HG03558 (cell line): ENCODE results near the gene HPSE.

Experiments
- ATAC-seq: cut with Tn5 transposase; IDR thresholded peaks from one replicate; pipeline ENCODE4 v1.9.1; 2021; ENCODE audit warnings: moderate number of reproducible peaks; ENCODE audit not compliant: unreplicated experiment; ENCODE audit errors: extremely low read depth

HPSE gene

DNA sequence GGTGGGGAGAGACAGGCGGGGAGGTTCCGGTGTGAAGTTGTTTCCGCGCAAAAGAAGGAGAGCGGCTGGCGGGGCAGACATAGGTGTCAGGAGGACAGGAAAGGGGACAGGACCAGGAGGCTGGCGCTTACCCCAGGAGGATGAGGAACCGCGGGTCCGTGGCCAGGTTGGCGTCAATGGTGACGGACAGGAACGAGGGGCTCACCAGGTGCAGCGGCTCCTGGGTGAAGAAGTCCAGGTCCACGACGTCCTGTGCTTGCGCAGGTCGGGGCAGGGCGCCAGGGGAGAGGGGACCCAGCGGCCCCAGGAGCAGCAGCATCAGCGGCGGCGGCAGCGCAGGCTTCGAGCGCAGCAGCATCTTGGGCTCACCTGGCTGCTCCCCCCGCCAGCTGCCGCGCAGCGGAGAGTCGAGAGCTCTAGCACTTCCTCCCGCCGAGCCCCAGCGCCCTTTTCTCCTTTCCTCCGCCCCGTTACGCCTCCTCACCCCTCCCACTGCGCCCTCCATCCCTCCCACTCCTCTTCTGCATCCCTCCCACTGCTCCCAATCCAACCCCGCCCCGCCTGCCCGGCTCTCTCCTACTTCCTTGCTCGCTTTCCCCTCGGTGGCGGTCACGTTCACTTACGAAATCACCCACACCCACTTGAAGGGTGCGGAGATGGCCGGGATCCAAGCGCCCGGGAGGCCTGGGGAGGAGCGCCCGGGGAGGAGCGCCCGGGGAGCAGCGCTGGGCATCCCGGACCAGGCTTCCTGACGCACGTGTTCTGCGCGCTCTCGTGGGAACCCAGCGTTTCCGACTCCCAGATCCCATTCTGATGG, at the start of gene HPSE:
TSS of gene HPSE (minus strand) at position 424 of the 817 bp plus-strand sequence. CDS start at position 358, 66 bp downstream.
- ATAC-seq = no peak

DNA sequence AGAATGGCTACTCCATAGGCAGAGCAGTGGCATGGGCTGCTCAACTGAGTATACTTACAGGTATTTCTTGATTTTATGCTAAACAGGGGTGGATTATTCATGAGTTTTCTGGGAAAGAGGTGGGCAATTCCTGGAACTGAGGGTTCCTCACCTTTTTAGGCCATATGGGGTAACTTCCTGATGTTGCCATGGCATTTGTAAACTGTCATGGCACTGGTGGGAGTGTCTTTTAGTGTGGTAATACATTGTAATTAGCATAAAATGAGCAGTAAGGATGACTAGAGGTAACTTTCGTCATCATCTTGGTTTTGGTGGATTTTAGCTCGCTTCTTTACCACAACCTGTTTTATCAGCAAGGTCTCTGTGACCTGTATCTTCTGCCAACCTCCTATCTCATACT, 48.2 kb upstream of the HPSE start:
- ATAC-seq = no peak

DNA sequence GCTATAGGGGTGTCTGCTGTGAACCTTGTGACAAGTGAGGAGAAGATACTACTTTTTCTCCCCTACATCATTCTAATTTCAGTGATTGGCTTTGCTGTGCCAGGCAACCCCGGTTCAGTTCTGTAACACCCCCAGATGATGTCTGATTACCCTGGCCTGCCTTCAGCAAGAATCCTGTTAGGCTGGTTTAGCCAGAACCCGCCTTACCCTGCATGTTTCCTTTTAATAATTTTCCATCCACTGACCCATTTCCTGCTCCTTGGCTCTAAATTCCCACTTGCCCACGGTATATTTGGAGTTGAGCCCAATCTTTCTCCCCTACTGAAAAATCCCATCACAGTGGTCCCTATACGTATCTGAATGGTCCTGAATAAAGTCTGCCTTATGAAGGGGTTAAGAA, 46.5 kb upstream of the HPSE start:
- no peak for ATAC-seq

DNA sequence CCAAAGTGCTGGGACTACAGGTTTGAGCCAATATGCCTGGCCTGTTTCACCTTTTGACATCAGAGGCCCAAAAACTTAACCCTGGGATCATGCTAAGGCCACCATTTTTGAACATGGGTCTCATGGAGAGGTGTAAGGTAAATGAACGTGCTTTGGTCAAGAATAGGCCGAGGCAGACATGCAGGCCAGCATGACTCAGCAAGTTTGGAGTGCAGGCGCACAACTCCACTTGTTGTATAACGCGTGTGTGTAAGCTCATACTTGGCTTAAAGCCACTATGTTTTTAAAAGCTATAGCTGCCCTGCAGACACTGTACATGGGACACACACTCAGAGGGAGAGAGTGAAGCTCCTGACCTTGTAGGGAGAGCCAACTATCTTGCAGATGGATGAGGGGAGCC, 43.8 kb upstream of the HPSE start:
- ATAC-seq = no peak

DNA sequence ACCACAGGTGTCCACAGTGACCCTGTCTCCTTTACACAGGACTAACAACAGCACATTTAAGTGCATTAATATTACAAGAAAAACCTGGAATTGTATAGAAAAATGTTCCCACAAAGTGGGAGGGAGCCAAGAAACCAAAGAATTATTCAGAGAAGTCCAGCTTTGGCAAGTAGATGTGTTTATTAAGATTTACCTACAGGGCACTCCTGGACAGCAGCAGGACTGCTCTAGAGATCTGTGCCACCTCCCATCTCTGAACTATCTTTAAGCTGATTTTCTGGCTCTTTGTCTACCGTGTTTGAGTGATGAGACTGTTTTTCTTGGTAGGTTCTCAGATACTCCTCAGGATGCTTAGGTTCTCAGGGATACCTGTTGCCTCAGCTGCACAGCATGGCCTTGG, 38.3 kb upstream of the HPSE start:
- ATAC-seq = no peak

DNA sequence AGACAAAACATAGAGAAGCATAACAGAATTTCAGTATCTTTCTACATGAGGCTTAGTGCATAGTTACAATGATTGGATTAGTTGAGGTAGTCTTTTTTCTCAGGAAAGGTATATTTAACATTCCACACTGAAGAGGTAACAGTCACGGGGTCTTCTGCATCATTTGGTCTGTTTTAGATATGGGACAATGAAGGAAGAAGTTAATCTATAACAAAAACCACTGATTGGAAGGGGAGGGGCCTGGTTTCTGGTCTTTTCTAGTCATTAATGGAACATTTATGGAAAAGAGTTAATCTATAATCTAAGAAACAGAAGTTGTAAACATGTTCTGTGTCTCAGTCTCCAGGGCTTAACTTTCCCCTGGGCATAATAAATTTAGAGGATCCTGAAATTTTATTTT, 37.3 kb upstream of the HPSE start:
- no peak for ATAC-seq

DNA sequence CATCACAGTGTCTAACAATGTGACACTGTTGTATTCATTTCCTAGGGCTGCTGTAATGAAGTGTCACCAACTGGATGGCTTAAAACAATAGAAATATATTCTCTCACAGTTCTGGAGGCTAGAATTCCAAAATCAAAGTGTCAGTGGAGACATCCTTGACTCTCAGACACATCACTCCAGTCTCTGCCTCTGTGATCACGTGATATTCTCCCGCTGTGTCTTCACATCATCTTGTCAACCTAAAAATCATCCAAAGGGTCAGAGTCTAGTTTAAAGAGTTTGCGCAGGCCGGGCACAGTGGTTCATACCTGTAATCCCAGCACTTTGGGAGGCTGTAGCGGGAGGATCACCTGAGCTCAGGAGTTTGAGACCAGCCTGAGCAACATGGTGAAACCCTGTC, 36.6 kb upstream of the HPSE start:
- ATAC-seq = no peak

DNA sequence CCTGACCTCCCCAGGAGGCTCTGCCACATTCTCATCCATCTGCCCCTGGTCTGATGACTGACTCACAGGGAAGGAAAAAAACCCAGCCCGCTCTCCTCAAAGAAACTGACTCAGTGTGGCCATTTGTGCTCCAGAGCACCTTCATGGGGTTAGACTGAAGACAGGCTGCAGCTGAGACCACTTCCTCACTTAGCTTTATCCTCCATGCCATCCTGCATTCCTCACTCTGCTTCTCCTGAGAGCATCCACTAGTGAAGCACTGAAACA, 35.9 kb upstream of the HPSE start:
- no peak for ATAC-seq

DNA sequence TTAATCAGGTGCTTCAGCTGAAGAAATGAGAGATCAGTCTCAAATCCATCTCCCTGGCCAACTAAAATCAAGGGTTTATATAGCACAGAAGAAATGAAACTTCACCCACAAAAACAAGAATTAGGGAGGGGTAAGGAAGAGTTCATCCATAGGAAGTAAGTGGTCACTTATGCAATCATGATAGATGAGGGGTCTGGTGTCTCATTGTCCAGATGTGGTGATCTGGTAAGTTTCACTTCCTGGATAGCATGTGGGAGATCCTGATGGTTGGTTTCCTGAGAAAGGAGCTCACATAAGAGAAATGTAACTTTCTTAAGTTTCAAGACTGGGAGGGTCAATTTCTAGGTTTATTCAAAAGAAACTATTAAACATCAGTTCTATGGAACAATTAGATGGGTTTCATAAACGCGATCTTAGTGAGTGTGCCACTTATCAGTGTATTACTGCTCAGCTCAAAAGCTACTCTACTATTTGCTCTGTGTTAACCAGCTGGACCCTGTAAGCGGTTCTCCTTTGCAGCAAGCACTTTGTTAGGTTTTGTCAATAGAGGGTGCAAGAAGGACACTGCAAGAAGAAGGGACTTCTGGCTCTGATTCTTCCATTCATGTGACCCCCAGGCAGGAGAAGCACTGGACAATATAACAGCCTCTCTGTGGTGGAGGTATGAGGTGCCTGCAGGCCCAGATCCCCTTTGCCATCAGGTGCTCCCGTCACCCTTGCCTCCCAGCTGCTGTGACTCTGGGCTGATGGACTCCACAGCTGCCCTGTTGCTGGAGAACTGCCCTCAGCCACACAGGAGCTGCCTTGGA, 35.4 kb upstream of the HPSE start:
- ATAC-seq = no peak

DNA sequence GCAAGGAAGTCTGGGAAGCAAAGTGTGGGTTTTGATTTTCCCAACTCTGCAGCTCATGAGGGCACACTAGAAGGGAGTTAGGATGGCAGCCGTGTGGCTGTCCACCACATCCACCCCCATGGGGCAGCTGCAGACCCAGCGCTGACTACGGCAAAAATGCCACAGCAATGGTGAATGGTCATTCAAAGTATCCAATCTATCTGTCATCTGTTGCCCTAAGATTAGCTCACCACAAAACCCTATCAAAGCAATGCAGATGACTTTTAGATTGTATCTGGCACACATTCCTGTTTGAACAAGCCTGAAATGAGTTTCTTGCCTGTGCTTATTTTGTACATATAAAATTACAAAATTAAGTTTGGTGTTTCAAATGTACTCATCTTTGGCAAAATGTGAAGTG, 29.7 kb upstream of the HPSE start:
- no peak for ATAC-seq

DNA sequence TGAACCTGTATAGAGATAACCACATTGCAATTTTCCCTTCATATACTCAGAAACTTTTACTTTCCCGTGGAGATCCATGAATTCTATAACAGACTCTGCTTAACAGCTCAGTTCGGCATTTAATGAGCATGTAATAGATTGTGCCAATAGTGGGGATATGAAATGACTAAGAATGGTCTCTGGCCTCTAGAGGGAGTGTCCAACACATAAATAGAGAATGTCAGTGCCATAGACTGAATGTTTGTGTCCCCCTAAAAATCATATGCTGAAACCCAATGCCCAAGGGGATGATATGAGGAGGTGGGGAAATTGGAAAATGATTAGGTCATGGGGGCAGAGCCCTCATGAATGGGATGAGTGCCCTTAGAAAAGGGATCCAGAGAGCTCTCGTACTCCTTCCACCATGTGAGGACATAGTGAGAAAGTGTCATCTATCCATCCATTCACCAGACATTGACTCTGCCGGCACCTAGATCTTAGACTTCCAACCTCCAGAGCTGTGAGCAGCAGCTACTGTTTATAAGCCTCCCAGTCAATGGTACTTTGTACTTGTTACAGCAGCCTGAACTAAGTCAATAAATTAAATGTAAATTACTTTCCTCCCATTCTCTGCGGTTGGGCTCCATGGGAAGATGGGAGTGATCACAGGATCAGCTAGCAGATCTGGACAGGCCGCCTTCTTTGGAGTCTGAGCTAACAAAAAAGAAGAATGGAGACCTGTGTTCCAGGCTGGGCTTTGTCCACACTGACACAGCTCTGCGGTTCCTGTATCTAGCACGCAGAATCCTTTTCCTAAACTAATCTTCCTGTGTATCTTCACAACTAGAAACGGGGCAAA, 28.1 kb upstream of the HPSE start:
- no peak for ATAC-seq

DNA sequence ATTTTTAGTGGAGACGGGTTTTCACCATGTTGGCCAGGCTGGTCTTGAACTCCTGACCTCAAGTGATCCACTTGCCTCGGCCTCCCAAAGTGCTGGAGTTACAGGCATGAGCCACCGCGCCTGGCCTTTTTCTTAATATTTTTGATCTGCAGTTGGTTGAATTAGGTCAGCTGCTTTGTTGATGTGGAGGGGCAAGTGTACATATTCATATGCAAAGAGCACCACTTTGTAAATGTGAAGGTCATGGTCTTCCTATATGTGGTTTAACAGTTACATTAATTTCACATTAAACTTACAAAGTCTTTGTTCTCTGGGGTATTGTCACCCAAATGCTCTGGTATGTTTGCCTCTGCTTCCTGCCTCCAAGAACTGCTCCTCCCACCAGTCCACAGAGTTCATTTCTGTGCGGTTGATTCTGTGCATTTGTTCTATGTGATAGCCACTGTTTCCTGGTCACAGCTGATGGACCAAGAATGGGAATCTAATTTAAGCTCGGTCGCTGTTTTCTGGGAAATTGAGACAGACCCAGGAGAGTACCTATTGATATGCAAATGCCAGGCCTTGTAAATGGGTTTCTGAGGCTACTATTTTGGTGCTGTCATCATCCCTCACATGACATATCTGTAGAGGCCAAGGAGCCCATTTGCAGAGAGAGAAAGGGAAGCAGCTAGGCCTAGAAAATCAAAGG, 26.9 kb upstream of the HPSE start:
- ATAC-seq = no peak

DNA sequence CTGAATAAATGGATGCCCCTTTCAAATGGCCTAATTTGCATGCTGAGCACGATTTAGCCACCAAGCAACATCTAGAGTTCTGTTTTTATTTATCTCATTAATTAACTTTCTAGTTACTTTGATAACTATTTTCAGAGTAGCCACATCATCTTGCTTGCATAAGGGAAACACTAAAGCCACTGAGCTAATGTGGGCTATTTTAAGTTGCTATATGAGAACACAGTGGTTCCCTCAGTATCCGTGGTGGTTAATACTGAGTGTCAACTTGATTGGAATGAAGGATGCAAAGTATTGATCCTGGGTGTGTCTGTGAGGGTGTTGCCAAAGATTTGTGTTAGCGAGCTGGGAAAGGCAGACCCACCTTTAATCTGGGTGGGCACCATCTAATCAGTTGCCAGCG, 25.4 kb upstream of the HPSE start:
- ATAC-seq = no peak

DNA sequence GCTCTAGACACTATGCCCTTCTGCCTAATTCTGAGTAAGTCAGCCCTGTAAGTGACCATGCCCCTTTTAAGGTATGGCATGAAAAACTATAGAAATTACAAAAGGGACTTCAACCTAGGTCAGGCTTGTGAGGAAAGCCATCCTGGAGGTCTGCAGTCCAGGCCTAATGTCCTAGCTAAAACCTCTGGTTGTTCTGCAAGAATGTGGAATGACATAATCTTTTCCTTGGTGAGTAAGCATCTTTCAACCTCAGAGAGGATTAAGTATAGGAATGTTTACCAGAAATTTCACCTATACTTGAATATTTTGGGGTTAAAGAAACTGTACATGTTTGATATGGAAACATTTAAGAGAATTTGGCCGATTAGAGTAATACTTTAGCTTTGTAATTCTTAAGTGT, 23.8 kb upstream of the HPSE start:
- no peak for ATAC-seq

DNA sequence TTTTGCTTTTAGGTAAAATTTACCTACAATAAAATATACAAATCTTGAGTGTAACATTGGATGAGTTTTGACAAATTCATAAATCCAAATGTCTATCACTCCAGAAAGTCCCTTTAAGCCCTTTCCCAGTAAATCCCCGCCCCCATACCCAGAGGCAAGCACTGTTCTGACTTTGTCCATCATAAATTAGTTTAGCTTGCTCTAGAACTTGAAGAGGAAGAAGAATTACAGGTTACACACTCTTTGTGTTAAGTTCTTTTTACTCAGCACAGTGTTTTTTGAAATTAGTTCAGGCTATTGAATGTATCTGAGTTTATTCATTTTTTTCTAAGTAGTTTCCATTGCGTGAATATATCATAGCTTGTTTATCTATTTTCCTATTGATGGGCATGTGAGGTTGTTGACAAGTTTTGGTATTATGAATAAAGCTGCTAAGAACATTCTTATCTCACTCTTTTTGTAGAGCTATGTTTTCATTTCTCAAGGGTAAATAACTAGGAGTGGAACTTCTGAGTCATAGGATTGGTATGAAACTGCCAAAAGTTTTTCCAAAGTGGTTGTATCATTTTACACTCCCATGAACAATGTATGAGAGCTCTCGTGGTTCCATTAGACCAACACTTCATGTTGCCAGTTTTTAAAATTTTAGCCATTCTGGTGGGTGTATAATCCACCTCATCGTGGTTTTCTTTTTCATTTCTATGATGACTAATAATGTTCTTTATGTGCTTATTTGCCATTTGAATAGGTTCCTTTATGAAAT, 22.4 kb upstream of the HPSE start:
- peak; percentile 67 for ATAC-seq

DNA sequence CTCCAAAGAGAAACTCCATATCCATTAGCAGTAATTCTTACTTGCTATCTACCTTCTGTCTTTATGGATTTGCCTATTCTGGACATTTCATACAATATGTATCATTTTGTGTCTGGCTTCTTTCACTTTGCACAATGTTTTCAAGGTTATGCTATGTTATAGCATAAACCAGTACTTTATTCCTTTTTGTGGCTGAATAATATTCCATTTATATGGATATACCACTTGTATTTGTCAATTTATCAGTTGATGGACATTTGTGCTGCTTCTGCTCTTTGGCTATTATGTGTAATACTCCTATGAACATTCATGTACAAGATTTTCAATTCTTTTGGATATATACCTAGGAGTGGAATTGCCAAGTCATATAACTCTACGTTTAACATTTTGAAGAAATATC, 18.9 kb upstream of the HPSE start:
- no peak for ATAC-seq

DNA sequence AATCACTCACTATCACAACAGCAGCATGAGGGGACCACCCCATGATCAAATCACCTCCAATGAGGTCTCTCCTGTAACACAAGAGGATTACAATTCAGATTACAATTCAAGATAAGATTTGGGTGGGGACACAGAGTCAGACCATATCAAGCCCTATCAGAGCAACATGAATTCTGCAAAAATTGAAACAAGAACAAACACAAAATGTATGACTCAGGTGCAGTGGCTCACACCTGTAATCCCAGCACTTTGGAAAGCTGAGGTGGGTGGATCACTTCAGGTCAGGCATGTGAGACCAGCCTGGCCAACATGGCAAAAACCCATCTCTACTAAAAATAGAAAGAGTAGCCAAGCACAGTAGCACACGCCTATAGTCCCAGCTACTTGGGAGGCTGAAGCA, 13.4 kb upstream of the HPSE start:
- no peak for ATAC-seq

DNA sequence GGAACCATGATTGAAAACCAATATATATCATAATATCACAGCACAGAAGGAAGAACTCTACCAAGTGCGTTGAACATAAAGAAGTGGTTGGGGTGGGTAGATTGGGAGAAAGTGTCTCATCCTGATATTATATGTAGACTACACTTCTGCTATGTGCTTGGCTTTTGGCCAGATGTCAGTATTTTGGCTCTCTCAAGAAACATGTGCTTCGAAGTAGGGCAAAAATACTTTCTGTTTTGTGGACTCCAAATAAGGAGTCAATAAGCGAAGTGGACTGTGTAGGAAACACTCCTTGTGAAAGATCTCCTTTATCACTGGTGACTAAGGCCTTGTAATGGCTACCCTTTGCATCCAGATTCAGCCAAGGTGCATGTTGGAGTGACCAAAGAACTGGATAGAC, 7.8 kb upstream of the HPSE start:
- no peak for ATAC-seq

DNA sequence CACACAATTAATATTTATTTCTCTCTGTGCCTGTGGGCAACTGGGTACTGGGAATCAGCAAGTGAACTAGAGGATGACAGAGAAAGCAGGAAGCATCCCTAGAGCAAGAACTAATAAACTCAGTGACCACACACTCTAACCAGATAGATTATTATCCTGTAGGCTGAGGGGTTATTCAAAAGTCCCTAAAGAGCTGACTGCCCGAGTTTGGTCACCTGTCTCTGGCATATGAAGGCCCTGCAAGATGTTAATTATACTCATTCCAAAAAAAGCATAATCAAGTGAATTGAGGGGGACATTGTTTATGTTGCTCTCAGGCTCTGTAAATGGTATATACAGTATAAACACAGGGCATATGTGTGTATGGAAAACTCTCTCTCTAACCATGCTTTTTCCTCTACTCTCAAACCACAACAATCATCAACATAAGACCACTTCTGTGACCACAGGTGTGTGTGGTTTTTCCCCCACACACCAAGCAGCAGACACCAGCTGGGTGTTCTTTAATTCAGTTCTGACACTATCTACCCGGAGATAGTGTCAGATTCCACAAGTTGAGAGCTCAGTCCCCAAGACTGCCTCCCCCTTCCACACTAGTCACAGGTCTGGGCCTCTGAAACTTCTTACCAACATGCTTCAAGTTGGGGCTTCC, 6.2 kb upstream of the HPSE start:
- ATAC-seq = no peak
